Ishikawa (cell line): ENCODE results near the gene CLEC3B.

Experiments
- CEBPB ChIP-seq: IDR thresholded peaks from 2 replicates; pipeline ENCODE4 v1.6.1; 2012
- CREB1 ChIP-seq: IDR thresholded peaks from 2 replicates; pipeline ENCODE4 v1.6.1; 2012; ENCODE audit warnings: low read depth
- EGR1 ChIP-seq: IDR thresholded peaks from 2 replicates; pipeline ENCODE4 v1.6.1; 2012
- EP300 ChIP-seq: IDR thresholded peaks from 2 replicates; pipeline ENCODE4 v1.6.1; 2012; ENCODE audit warnings: borderline replicate concordance
- FOXM1 ChIP-seq: IDR thresholded peaks from 2 replicates; pipeline ENCODE4 v1.6.1; 2012; ENCODE audit warnings: low read depth, borderline replicate concordance
- MAX ChIP-seq: IDR thresholded peaks from 2 replicates; pipeline ENCODE4 v1.6.1; 2012
- NFIC ChIP-seq: IDR thresholded peaks from 2 replicates; pipeline ENCODE4 v1.6.1; 2012
- RAD21 ChIP-seq: IDR thresholded peaks from 2 replicates; pipeline ENCODE4 v1.6.1; 2012; ENCODE audit warnings: low read depth
- REST ChIP-seq: IDR thresholded peaks from 2 replicates; pipeline ENCODE4 v1.6.1; 2012; ENCODE audit warnings: low read depth, mild to moderate bottlenecking
- TAF1 ChIP-seq: IDR thresholded peaks from 2 replicates; pipeline ENCODE4 v1.6.1; 2012; ENCODE audit warnings: low read depth, mild to moderate bottlenecking
- TCF12 ChIP-seq: IDR thresholded peaks from 2 replicates; pipeline ENCODE4 v1.6.1; 2012; ENCODE audit warnings: low read depth
- TEAD4 ChIP-seq: IDR thresholded peaks from 2 replicates; pipeline ENCODE4 v1.6.1; 2012
- USF1 ChIP-seq: IDR thresholded peaks from 2 replicates; pipeline ENCODE4 v1.6.1; 2012
- YY1 ChIP-seq: IDR thresholded peaks from 2 replicates; pipeline ENCODE4 v1.6.1; 2012; ENCODE audit warnings: low read depth
- ZBTB7A ChIP-seq: IDR thresholded peaks from 2 replicates; pipeline ENCODE4 v1.6.1; 2012; ENCODE audit warnings: low read depth

CLEC3B gene

GRCh38 chr3:44989141-44989540 lies 37.0 kb upstream of the CLEC3B start:
- no peak for TF ChIP-seq FOXM1
- no peak for TF ChIP-seq USF1
- no peak for TF ChIP-seq TCF12
- TF ChIP-seq NFIC, result no peak
- TF ChIP-seq EP300, result no peak
- no peak for TF ChIP-seq ZBTB7A
- no peak for TF ChIP-seq CREB1
- no peak for TF ChIP-seq REST
- TF ChIP-seq YY1, result no peak
- TF ChIP-seq EGR1, result no peak
- TF ChIP-seq CEBPB, result no peak
- no peak for TF ChIP-seq TEAD4
- no peak for TF ChIP-seq RAD21

- TF ChIP-seq YY1, result no peak
- no peak for TF ChIP-seq MAX
- TF ChIP-seq NFIC, result no peak
- TF ChIP-seq TCF12, result no peak
- no peak for TF ChIP-seq EP300
- no peak for TF ChIP-seq TEAD4
- TF ChIP-seq RAD21, result no peak
- no peak for TF ChIP-seq FOXM1
- no peak for TF ChIP-seq ZBTB7A
- TF ChIP-seq CEBPB, result no peak
These were observed 36.3 kb upstream of the CLEC3B start for GRCh38 chr3:44989636-44990373.

GRCh38 chr3:44991326-44991725 lies 34.8 kb upstream of the CLEC3B start:
- no peak for TF ChIP-seq RAD21
- TF ChIP-seq TAF1, result no peak
- TF ChIP-seq CREB1, result no peak
- no peak for TF ChIP-seq USF1
- TF ChIP-seq TCF12, result no peak
- no peak for TF ChIP-seq CEBPB
- no peak for TF ChIP-seq NFIC
- no peak for TF ChIP-seq EP300
- TF ChIP-seq ZBTB7A, result no peak
- no peak for TF ChIP-seq REST
- TF ChIP-seq TEAD4, result no peak
- no peak for TF ChIP-seq FOXM1
- no peak for TF ChIP-seq EGR1

- TF ChIP-seq USF1 (no peak), RAD21 (peak; percentile 23; the same call in 1 of the 2 replicates)
These were observed 33.3 kb upstream of the CLEC3B start for GRCh38 chr3:44992555-44993470.

- TF ChIP-seq REST (no peak), EP300 (no peak), USF1 (no peak), TCF12 (no peak), RAD21 (no peak), NFIC (no peak)
These were observed 32.5 kb upstream of the CLEC3B start for GRCh38 chr3:44993471-44994205.
